MM.1S (cell line): Measurements from ENCODE around the gene LARP6.

Source experiments
- DNase-seq: peaks from one replicate; pipeline ENCODE4 v3.0.0-alpha.2; 2015
- H2AFZ ChIP-seq: fragments of 300-600 bp; sonication (generic); 2 replicates; pipeline ENCODE4 v1.6.0; 2016; ENCODE audit warnings: antibody characterized with exemption, low read length
- H3F3A ChIP-seq: fragments of 300-600 bp; sonication (generic); 2 replicates; pipeline ENCODE4 v1.6.1; 2016; ENCODE audit warnings: mild to moderate bottlenecking, antibody characterized with exemption, low read length, moderate library complexity, mixed read lengths; ENCODE audit not compliant: insufficient read depth
- H3K27ac ChIP-seq: fragments of 300-600 bp; sonication (generic); 2 replicates; pipeline ENCODE4 v1.5.1; 2016; ENCODE audit warnings: mild to moderate bottlenecking, low read length
- H3K27me3 ChIP-seq: fragments of 300-600 bp; sonication (generic); replicated peaks from 2 replicates; pipeline ENCODE4 v1.6.0; 2016; ENCODE audit warnings: low read length; ENCODE audit not compliant: insufficient read depth
- H3K36me3 ChIP-seq: fragments of 300-600 bp; sonication (generic); replicated peaks from 2 replicates; pipeline ENCODE4 v1.6.1; 2016; ENCODE audit warnings: mild to moderate bottlenecking, low read length, mixed read lengths; ENCODE audit not compliant: insufficient read depth
- H3K4me1 ChIP-seq: fragments of 300-600 bp; sonication (generic); 2 replicates; pipeline ENCODE4 v1.6.1; 2016; ENCODE audit warnings: low read length, mixed read lengths
- H3K4me2 ChIP-seq: fragments of 300-600 bp; sonication (generic); 2 replicates; pipeline ENCODE4 v1.6.0; 2016; ENCODE audit warnings: low read depth, low read length
- H3K4me3 ChIP-seq: fragments of 300-600 bp; sonication (generic); 2 replicates; pipeline ENCODE4 v1.5.1; 2016; ENCODE audit warnings: low read length, mixed read lengths
- H3K79me2 ChIP-seq: fragments of 300-600 bp; sonication (generic); 2 replicates; pipeline ENCODE4 v1.6.1; 2016; ENCODE audit warnings: mixed run types, low read length, mixed read lengths
- H3K9ac ChIP-seq: fragments of 300-600 bp; sonication (generic); 2 replicates; pipeline ENCODE4 v1.6.1; 2016; ENCODE audit warnings: low read length, mixed read lengths
- H3K9me2 ChIP-seq: fragments of 300-600 bp; sonication (generic); replicated peaks from 2 replicates; pipeline ENCODE4 v1.6.1; 2016; ENCODE audit warnings: mild to moderate bottlenecking, low read length, mixed read lengths; ENCODE audit not compliant: insufficient read depth
- H3K9me3 ChIP-seq: fragments of 300-600 bp; sonication (generic); replicated peaks from 2 replicates; pipeline ENCODE4 v1.6.1; 2016; ENCODE audit warnings: mild to moderate bottlenecking, low read length, mixed read lengths; ENCODE audit not compliant: insufficient read depth
- H4K20me1 ChIP-seq: fragments of 300-600 bp; sonication (generic); 2 replicates; pipeline ENCODE4 v1.6.1; 2016; ENCODE audit warnings: mild to moderate bottlenecking, low read length, moderate library complexity, mixed read lengths; ENCODE audit not compliant: insufficient read depth
- CTCF ChIP-seq: fragments of 300-600 bp; sonication (generic); IDR thresholded peaks from 2 replicates; pipeline ENCODE4 v1.5.1; 2016; ENCODE audit warnings: antibody characterized with exemption, low read length, mixed read lengths
- EZH2 ChIP-seq: fragments of 300-600 bp; sonication (generic); optimal IDR thresholded peaks from 2 replicates; pipeline ENCODE3; 2017; ENCODE audit warnings: low read depth, mild to moderate bottlenecking, antibody characterized with exemption, low read length, mixed read lengths
- EZH2phosphoT487 ChIP-seq: fragments of 300-600 bp; sonication (generic); IDR thresholded peaks from 2 replicates; pipeline ENCODE4 v1.6.1; 2018; ENCODE audit warnings: antibody characterized with exemption, low read length

The LARP6 gene

GRCh38 chr15:70796516-70797310 is 57.2 kb downstream of the LARP6 start:
- no peak for DNase-seq
- Histone ChIP-seq H3K4me2 (no peak overlapping the region), H3K9me2 (no peaks in the 10 kb centered on the region), H2AFZ (no peak overlapping the region), H3K27ac (no peak overlapping the region), H3K27me3 (no peaks in the 10 kb centered on the region), H3K4me3 (no peak overlapping the region), H3K9me3 (no peaks in the 10 kb centered on the region), H4K20me1 (no peaks in the 10 kb centered on the region), H3K79me2 (no peaks in the 10 kb centered on the region), H3K9ac (no peak overlapping the region), H3K36me3 (no peaks in the 10 kb centered on the region), H3K4me1 (no peaks in the 10 kb centered on the region), H3F3A (no peaks in the 10 kb centered on the region)
- TF ChIP-seq EZH2 (no peak), EZH2phosphoT487 (no peak), CTCF (no peak)

GRCh38 chr15:70795311-70795665 is 58.7 kb downstream of the LARP6 start:
- TF ChIP-seq CTCF (no peak), EZH2 (no peak), EZH2phosphoT487 (no peak)
- Histone ChIP-seq H3F3A (no peaks in the 10 kb centered on the region), H2AFZ (no peak overlapping the region), H3K27ac (no peak overlapping the region), H3K36me3 (no peaks in the 10 kb centered on the region), H3K79me2 (no peaks in the 10 kb centered on the region), H3K27me3 (no peaks in the 10 kb centered on the region), H4K20me1 (no peaks in the 10 kb centered on the region), H3K9me3 (no peaks in the 10 kb centered on the region), H3K4me2 (no peak overlapping the region), H3K9me2 (no peaks in the 10 kb centered on the region), H3K9ac (no peak overlapping the region), H3K4me3 (no peak overlapping the region), H3K4me1 (no peaks in the 10 kb centered on the region)
- no peak for DNase-seq

GRCh38 chr15:70794596-70795310 is 59.2 kb downstream of the LARP6 start:
- H3K27ac ChIP-seq: no peak overlapping the region
- no peak for TF ChIP-seq EZH2
- no peak for TF ChIP-seq EZH2phosphoT487
- no peak for TF ChIP-seq CTCF
- DNase-seq: no peak
- no peak overlapping the region for H3K4me3 ChIP-seq
- no peaks in the 10 kb centered on the region for H3K9me2 ChIP-seq
- no peaks in the 10 kb centered on the region for H3K36me3 ChIP-seq
- H3K27me3 ChIP-seq: no peaks in the 10 kb centered on the region
- H3K4me1 ChIP-seq: no peaks in the 10 kb centered on the region
- no peaks in the 10 kb centered on the region for H4K20me1 ChIP-seq
- no peak overlapping the region for H3K4me2 ChIP-seq
- H2AFZ ChIP-seq: no peak overlapping the region
- no peak overlapping the region for H3K9ac ChIP-seq
- no peaks in the 10 kb centered on the region for H3K79me2 ChIP-seq
- H3K9me3 ChIP-seq: no peaks in the 10 kb centered on the region
- H3F3A ChIP-seq: no peaks in the 10 kb centered on the region
